ENCODE measurements around the gene HOXC9.

Gene HOXC9

DNA sequence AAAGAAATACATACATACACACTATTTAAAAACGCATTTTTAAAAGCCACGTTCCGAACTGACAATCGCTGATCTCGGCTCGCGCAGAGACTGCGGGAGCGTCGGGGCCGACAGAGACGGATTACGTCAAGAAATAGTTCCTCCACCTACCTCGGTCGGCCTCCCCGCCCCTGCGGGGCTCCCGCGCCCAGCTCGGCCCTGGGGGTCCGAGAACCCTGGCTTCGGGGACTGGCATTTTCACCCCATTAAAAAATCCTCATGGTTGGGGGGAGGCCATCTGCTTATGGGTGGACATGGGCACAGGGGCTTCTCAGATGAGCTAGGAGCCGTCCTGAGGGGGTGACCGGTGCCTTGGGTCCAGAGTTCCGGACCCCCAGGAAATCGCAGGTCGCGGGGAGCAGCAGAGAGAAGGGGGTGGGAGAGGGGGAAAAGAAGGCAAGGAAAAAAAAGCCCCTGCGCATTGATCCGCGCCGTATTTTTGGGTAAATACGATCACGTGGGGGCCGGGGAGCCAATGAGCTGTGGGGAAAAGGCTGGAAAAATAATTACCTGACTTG is 324 bp upstream of the HOXC9 start:
- DNase-seq (ENCODE audit: low read depth in 4 of 4, low spot score in 1 of 4), result no peak

DNA sequence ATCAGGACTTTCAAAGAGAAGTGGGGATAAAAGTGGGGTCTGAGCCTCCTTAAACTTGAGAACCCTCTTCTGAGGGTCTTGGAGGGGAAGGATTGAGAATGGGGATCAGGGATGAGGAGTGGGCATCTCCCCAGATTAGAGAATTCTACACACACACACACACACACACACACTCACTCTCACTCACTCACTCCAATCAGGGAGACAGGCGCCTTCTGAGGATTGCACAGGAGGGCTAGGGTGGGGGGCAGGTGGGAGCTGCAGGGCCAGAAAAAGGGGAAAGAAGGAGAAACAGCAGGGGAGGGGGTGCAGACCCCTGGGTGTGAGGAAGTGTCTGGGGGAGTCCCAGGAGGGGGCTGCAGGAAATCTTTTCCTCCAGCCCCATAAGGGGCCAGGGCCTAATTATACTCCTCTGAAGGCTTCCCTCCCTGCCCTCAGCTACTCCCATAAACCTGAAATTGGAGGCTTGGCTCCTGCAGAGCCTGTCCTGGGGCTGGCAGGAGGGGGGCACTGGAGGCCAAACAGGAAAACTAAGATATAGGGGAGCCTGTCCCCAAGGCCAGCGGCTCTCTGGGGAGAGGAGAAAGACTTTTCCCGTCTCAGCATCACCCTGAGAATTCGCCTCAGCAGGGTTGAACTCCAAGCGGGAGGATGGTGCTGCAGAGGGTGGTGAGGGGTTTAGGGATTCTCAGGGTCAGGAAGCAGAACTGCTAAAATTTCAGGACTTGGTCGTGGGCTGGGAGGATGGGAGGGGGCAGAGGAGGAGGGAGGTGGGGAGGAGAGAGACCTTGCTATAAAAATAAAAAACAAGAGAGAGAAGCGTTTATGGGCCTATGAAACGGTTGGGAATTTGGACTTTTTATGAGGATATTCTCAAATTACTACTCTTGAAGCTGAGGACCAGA is 1.6 kb downstream of the HOXC9 start:
- no peak for DNase-seq (ENCODE audit: low read depth in 4 of 4, low spot score in 1 of 4)

DNA sequence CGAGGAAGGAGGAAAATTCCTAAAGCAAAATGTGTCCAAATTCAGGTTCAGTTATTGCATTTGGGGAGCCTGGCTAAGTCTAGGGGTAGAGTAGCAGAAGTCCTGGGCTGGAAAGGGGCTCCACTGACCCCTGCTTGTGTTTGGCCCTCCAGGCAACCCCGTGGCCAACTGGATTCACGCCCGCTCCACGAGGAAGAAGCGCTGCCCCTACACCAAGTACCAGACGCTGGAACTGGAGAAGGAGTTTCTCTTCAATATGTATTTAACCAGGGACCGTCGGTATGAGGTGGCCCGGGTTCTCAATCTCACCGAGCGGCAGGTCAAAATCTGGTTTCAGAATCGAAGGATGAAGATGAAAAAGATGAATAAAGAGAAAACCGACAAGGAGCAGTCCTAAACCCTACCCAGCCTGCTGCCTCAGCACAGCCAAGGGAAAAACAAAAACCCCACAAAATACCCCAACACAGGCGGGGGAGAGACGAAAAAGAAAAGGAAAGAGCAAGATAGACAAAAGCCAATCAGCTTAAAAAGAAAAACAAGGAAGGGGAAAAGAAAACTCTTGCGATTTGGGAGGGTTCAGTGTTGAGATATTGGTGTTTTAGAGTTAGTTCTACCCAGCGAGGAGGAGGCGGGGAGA is 2.4 kb downstream of the HOXC9 start:
- no peak for DNase-seq (ENCODE audit: low read depth in 4 of 4, low spot score in 1 of 4)

DNA sequence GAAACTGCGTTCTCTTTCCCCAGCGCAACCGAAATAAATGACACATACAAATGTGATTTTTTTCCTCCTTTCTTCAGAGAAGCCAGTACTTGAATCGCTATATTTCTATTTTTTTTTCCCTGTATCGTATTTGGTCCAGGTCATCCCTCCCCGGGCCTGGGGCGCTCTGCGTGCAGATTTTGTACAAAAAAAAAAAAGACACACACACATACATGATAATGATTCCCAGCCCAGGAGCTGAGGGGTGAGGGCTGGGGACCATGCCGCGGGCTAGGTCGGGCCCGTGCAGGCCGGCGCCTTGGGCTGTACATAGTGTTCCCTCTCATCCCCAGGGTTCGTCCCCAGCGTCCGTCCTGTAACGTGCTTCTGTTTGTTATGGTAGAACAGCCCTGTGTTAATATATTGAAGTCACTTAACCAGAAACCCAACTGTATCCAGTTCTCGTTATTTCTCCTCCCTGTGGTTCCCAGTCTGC is 3.0 kb downstream of the HOXC9 start:
- DNase-seq (ENCODE audit: low read depth in 4 of 4, low spot score in 1 of 4), result no peak

DNA sequence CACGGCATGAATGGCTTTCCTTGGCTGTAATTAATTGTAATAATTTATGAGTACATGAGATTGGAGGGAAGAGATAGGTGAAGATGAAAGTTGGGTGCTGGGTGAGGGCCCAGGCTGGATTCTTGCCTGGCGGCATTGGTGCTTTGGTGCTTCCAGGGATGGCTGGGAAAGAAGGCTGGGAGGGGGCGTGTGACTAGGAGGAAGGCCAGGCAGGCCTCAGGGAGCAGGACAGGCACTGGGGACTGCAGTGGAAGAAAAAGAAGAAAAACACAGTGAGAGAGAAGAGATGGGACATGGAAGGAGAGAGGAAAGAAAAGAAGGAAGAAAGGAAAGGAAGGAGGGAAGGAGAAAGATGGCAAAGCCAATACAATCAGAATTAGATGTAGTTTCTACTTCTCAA is 3.7 kb downstream of the HOXC9 start:
- DNase-seq (ENCODE audit: low read depth in 4 of 4, low spot score in 1 of 4), result no peak

DNA sequence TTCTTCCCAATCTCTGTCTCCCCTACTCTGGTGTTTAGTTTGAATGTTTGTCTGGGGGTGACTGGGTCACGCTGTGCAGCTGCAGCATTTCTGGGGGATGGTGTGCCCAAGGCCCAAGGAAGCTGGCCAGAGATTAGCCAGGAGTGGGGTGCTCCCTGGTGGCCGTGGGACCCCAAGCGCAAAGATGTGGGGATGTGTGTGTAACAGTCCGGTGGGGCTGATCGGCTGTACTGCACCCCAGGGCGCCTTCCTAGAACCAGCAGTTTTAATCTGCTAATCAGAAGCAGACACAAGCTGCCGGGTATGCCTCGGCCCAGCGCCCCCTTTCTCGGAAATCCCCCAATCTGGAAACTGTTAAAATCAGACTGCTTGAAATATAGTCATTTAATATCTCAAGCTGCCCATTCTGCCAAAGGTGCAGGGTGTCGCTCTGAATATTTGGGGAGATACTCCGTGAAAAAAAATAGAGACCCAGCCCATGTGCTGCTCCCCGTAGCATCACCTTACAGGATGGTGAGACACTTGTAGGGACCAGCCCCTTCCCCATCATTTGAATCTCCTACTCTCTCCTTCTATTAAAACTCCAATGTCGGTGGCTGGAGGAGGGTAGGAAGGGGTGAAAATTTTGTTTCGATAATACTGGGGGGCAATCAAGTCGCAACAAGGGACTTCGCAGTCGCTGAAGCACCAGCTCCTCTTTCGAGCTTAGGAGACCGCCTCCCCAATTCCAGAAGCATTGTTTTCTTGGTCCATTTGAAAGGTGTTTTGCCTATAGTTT is 4.3 kb downstream of the HOXC9 start:
- no peak for DNase-seq (ENCODE audit: low read depth in 4 of 4, low spot score in 1 of 4)

DNA sequence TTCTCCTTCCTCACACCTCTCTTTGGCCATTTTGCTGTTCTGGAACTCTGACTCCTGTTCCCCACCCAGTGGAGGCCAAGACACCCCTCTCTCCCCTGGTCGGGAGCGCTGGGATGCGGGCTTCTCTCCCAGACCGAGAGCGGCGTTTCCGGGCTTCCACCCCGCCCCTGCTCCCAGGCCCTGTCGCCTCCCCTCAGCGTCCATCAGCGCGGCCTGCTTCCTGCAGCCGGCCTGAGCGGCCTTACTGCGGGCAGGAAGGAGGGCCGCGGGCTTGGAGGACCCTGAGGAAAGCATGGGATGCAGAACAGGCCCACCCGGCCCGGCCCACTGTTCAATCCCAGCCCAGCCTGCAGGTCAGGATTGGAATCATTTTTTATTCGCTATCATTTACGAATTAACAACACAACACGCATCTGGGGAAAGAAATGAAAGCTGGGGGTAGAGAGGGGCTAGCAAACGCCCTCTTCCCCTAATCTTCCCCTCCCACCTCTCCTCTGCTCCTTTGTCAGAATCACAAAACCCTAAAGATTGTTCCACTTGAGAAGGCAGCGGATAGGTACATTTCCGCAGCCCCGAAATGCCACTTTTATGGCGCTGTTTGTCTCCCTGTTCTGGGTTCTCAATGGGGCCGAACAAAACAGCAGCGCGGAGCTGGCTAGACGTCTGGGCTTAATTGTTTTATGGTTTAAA is 5.0 kb downstream of the HOXC9 start:
- DNase-seq (ENCODE audit: low read depth in 4 of 4, low spot score in 1 of 4), result no peak

DNA sequence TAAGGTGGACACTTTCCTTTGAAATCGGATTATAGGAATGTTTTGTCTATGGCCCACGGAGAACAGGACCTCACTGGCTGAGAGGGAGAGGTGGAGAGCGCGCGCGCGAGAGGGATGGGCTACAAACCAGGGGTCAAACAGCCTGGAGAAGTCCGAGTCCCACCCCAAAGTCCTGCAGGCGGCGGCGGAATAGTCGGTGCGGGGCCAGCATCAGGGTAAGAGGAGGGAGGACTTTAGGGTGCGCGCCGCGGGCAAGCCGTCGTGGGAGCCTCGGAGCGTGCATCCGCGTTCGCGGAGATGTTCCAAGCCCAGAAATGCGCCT is 5.5 kb downstream of the HOXC9 start:
- no peak for DNase-seq (ENCODE audit: low read depth in 4 of 4, low spot score in 1 of 4)

DNA sequence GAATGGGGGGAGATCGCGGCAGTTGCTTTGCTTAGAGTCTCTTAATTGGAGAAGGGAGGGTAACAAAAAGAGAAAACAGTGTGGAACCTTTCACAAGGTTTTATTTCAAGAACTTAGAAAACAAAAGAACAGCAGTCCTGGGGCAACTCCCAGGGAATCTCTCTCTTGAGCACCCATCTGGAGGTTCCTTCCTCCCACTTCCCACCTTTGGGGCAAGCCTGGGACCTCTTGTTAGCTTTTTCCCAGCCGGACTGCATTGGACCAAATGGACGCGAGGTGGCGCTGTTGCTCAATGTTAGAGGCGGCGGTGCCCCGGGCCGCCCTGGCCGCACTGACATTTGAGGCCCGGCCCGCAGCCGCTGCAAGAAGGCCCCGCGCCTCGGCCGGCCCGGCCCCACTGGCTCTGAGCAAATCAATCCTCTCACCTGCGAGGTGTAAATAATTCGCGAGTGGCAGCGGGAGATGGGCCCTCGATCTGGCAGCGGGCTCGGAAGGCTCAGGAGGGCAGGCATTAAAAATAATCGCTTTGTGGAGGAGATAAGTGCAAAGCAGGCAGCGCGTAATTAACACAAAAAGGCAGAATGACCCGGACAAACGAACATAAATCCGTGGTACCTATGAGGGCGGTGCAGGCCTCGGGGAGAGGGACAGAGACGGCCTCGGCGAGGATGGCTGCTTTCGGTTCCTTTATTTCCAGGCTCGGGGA is 6.0 kb downstream of the HOXC9 start:
- peak; percentile 77 to 86 (median 82) for DNase-seq (ENCODE audit: low read depth in 4 of 4, low spot score in 1 of 4)

DNA sequence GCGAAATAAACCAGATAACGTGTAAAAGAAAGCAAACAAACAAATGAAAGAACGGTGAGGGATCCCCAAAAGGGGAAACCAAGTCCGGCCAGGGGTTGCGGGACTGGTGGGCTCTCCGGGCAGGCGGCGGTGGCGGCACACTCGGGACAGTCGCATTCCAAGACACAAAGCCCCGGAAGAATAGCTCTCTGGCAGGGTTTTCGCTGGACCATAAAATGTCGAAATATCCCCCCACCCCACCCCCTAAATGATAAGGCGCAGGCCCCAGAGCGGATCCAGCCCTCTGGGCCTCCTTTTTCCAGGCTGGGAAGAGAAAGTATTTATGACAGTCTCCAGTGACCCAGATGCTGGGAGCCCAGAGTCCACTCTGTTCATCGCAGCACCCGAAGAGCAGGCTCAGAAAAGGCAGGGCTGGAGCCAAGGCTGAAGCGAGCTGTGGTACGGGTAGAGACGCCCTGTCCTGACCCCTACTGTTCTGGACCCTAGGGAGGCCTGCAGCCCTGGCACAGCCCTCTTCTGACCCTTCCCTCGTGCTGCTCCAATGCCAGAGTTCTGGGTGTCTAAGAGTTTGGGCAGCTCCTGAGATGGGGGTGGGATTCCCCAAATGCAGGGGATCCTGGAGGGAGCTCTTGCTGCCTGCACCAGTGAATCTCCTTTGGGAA is 6.7 kb downstream of the HOXC9 start:
- no peak for DNase-seq (ENCODE audit: low read depth in 4 of 4, low spot score in 1 of 4)

DNA sequence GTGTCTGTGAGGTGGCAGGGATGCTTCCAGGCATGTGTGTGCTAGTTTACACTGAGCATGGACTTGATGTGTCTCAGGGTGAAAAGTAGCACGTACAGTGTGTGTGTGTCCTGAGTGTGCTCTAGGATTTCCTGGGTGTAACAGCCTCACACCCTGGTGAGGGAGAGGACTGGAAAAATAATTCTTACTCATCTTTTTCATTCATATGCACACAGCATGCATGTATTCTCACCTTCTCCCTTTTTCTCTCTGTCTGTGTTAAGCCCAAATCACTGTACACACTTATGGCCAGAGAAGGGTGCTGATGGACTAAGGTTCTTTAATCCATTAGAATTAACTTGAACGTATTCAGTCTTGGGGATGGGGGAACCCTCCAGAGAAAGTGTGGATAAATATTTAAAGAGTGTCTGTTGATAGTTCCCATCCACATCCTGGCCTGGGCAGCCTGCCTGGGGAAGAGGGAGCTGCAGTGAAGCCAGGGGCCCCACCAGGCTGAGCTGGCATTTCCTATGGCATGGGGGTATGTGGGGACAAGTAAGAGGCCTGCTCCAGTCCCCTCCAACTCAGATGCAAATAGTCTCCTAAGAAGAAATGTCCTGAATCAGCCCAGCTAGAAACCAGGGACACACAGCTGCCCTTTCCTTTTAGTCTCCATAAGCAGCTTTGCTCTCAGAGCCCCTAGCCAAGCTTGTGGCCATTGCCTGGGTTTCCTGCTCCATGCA is 7.7 kb downstream of the HOXC9 start:
- no peak for DNase-seq (ENCODE audit: low read depth in 4 of 4, low spot score in 1 of 4)

DNA sequence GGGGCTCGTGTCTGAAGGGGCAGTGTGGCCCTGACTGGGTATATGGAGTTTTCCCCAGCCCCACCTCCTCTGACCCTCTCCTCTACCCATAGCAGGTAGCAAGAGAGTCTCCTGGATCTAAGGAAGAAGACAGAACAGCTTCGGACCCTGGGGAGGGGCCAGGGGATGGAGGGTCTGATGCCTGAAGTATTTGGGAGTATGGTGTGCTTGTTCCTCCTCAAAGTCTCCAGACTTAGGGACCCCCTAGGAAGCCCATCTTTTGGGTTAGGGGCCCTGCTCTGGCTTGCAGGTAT is 8.2 kb downstream of the HOXC9 start:
- no peak for DNase-seq (ENCODE audit: low read depth in 4 of 4, low spot score in 1 of 4)

DNA sequence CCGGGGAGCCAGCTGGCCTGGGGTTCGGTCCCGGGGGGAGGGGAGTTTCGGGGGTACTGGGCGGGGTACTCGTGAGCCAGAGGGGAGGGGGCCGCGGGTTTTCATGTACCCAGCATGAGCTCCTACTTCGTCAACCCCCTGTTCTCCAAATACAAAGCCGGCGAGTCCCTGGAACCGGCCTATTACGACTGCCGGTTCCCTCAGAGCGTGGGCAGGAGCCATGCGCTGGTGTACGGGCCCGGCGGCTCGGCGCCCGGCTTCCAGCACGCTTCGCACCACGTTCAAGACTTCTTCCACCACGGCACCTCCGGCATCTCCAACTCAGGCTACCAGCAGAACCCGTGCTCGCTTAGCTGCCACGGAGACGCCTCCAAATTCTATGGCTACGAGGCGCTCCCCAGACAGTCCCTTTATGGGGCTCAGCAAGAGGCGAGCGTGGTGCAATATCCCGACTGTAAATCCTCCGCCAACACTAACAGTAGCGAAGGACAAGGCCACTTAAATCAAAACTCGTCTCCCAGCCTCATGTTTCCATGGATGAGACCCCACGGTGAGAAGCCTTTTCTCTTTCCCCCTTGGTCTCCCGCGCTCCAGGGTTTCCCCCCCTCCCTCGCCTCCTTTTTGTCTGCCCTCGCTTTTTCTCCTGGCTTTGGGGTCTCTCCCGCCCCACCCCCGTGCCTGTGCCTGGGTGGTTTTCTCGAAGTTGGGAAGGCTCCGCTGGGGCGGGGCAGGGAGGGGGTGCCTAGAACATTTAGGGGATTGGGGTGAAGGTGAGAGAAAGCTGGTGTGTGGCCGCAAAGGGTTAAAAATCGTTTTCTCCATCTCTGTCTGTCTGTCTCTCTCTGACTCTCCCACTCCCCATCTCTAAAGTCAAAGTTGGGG is 9.5 kb downstream of the HOXC9 start:
- no peak for DNase-seq (ENCODE audit: low read depth in 4 of 4, low spot score in 1 of 4)

DNA sequence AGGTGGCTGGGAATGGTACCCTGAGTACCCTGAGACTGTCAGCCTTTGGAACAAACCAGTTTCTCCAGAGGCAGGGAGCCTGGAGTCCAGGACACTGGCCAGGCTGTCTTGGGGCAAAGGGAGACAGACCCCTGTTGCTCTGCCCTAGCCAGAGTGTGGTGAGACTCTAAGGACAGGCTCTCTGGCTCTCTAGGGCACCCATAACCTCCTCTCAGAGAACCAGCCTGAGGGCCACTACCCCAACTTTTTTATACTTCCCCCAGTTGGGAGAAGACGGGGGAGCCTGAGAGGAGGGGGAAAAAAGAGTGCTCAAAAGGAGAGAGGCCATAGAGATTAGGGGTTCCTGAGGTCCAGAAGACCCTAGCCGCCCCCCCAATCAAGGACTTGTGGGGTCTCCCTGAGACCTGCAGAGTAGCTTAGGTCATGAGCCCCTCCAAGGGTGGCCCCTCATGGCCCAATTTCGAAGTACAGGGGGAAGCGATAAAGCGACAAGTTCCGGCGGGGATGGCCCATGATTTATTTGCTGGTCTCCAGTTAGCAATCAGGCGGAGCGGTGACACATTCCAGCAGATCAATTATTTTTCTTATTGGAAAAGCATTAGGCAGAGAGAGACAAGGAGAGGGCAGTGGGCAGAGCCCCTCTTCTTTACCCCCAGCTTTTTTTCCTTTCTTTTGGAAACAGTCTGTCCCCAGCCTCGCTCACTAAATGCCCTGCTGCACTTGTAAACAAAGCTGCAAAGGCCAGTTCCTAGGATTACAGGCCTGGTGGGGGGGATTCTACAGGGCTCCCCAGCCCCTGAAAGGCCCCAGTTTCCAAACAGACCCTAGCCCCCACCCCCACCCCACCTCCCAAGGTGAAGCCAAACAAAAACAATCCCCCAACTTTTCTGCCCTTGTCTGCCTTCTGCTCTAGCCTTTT is 10.4 kb downstream of the HOXC9 start:
- no peak for DNase-seq (ENCODE audit: low read depth in 4 of 4, low spot score in 1 of 4)

DNA sequence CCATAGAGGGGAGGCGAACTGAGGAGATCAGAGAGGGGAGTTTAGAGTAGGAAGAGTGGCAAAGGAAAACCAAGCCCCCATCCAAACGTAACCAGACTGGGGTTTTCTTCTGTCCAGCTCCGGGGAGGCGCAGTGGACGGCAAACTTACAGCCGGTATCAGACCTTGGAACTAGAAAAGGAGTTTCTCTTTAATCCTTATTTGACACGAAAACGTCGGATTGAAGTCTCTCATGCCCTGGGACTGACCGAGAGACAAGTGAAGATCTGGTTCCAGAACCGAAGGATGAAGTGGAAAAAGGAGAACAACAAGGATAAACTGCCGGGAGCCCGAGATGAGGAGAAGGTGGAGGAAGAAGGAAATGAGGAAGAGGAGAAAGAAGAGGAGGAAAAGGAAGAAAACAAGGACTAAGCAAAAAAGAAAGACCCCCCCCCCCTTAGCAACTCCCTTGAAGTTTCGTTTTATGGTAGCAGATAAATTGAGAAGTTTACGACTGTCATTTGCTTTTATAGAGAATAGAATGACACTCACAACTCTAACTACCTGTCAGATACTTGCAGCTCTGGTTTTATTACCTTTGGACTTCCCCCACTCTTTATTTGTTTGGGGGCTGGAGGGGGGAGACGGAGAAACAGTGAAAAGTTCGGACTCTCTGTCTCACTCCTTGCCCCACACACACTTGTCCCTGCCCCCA is 11.2 kb downstream of the HOXC9 start:
- no peak for DNase-seq (ENCODE audit: low read depth in 4 of 4, low spot score in 1 of 4)

DNA sequence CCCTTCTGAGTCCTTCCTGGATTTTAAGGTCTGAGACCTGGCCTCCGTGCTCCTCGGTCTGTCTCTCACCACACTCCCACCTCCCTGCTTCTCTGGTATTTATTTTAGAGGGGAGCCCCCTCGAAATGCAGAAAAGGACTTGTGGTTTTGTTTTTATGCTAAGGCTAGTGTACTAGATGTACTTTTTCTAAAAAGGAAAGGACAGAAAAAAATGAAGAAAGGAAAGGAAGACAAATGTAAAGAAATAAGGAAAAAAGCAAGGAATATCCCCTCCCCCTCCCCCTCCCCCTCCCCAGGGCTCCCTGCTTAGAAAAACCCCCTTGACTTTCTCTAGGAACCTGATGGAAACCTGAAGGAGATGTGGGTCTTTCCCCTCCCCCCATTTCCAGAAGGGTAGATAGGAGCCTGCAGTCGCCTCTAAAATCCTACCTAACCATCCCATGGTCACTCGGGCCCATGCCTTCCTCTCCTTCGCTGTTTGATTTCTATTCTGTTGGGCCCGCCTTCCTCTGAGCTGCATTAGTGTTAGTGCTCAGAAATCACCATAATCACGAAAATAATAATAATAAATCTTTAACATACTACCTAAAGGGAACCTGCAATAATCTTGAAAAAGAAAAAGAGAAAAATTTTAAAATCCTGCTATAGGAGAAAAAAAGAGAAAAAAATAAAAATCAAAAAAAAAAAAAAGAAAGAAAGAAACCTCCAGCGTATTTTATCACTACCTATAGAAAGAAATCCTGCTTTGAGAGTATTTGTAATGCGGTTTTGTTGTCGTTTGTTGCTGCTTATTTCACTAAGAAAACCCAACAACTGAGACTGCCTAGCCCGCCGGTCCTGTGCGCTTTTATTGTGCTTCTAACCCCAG is 11.9 kb downstream of the HOXC9 start:
- DNase-seq (ENCODE audit: low read depth in 4 of 4, low spot score in 1 of 4), result no peak
